ENCODE data around the gene PCDHA4.

Gene PCDHA4

DNA sequence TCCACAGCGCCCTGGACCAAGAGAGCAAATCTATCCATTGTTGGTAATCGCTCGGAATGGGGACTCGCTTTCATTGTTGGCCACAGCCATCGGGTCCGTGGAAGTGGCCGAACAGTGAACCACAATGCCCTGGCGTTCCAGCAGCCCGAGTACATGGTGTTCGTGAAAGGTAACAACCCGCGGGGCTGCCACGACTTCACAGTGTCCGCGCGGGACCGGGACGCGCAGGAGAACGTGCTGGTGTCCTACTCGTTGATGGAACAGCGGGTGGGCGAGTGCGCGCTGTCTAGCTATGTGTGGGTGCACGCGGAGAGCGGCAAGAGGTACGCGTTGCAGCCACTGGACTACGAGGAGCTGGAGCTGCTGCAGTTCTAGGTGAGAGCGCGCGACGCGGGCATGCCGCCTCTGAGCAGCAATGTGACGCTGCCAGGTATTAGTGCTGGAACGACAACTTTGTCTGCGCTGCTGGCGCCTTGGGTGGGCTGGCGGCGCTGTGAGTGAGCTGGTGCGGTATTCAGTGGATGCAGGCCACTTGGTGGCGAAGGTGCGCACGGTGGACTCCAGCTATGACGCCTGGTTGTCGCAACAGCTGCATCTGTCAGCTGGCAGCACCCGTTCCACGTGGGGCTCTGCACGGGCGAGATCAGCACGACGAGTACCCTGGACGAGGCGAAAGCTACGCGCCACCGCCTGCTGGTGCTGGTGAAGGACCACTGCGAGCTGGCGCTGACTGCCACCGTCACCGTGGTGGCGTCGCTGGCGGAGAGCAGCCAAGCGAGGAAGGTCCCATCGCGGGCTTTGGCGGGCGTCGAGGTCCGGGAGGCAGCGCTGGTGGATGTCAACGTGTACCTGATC lies 55.8 kb downstream of the PCDHA4 start:
- no peak for DNase-seq
